H4 (cell line): ENCODE data around the gene XRCC3. TPM values are rescaled to one million over a fixed set of nuclear protein-coding genes. Genes with fewer than 3 reads are reported as not detected.

ENCODE experiments used
- DNase-seq: peaks from one replicate; pipeline ENCODE4 v3.0.0-alpha.2; 2015; ENCODE audit warnings: low spot score
- total RNA-seq: library from RNA; depleted of rRNA; stranded (reverse); fragments of >200 nt; shearing (Covaris generic); gene quantifications from 2 replicates; pipeline ENCODE4 v1.2.3, GENCODE V29; 2014

Gene XRCC3
- total RNA-seq, 1 experiment from 2014 or later: 20.3 TPM

DNA sequence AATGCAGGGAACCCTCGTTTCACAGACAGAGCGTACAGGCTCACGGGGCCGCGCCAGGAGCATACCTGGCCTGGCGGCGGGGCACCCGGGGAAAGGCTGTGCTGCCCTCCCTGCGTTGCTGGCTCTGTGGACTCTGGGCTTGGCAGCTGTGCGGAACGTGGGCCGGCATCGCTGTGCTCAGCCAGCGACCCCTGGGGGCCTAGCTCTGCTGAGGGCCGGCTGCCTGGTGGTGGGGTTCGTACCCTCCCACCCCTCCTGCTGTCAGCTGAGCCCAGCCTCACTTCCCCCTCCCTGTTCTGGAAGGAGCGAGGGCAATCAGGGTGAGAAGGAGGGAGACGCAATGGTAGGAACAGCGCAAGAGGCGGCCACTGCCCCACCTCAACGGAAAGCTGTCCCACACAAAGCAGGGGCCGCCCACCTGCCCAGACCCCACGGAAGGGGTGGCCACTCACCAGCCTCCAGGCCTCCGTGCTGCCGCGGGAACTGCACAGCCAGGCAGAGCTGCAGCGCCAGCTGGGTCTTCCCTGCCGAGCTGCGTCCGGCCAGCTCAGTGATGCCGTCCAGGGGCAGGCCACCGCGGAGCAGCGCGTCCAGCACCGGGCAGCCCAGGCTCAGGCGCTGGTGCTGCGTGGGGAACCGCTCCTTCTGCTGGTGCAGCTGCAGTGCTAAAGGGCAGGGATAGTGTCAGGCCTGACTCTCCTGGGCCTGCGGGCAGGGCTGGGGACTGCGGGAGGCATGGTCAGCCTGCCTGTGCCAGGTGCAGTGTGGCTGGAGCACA, 8.5 kb downstream of the XRCC3 start:
- no peak for DNase-seq

DNA sequence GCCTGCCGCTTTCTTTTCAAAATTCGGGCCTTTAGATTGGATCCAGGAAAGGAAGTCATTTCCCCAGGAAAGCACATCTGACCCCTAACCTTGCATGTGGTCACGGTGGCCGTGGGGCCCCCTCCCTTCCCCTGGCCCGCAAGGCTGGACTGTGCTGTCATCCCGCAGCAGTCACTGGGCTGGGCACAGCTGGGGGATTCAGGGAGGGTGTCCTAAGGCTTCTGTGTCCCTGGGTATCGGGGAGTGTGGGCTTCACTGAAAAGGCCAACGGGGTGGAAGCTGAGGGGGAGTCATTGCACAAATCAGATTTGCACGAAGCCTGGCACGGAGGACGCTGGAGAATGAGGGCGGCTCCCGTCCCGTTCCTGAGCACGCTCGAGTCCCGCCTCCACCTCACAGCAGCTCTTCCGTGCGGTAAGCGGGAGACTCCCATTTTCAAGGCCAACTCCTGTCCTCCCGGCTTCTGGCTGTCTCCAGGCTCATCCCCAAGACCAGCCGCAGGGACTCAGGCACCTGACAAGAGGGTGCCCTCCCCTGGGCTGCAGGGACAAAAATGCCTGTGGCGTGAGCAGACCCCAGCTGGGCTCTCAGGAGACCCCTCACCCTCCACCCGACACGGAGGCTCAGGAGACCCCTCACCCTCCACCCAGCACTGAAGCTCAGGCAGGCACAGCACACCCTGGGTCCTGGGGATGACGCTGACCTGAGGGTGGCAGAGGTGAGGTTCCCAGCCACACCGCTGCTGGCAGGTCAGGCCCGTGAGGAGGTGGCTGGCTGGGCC, 9.6 kb downstream of the XRCC3 start:
- DNase-seq: no peak

DNA sequence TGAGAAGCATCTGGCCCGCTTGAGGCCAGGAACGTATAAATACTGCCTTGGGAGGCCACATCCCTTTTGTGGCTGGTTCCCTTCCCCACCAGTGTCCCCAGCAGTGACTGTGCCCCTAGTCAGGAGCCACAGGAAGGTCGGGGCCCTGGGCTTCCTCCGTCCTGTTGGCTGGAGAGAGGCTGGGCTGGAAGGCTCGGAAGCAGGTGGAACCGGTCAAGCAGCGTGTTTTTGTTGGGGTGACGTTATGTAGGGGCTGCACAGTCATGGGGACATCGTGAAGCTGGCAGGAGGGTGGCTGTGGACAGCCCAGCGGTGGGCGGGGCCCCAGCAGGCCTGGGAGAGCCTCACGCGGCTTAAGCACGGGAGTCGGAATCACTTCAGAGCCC, 10.1 kb downstream of the XRCC3 start:
- DNase-seq: no peak

DNA sequence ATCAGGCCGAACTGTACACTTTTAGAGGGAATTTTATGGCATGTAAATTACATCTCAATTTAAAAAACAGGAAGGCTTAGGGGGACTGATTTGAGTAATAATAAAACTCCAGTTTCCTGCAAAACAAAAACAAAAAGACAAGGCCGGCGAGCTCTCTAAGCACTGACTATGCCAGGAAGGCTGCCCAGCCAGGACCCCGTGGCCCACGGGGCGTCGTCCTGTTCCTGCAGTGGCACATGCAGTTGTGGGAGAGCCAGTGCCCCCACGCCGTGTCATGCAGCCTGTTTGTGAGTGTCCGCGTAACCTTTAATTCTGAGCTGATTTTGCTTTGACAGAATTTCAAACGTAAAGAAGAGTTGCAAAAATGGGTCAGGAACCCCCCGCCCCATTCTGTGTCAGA, 10.5 kb downstream of the XRCC3 start:
- no peak for DNase-seq

DNA sequence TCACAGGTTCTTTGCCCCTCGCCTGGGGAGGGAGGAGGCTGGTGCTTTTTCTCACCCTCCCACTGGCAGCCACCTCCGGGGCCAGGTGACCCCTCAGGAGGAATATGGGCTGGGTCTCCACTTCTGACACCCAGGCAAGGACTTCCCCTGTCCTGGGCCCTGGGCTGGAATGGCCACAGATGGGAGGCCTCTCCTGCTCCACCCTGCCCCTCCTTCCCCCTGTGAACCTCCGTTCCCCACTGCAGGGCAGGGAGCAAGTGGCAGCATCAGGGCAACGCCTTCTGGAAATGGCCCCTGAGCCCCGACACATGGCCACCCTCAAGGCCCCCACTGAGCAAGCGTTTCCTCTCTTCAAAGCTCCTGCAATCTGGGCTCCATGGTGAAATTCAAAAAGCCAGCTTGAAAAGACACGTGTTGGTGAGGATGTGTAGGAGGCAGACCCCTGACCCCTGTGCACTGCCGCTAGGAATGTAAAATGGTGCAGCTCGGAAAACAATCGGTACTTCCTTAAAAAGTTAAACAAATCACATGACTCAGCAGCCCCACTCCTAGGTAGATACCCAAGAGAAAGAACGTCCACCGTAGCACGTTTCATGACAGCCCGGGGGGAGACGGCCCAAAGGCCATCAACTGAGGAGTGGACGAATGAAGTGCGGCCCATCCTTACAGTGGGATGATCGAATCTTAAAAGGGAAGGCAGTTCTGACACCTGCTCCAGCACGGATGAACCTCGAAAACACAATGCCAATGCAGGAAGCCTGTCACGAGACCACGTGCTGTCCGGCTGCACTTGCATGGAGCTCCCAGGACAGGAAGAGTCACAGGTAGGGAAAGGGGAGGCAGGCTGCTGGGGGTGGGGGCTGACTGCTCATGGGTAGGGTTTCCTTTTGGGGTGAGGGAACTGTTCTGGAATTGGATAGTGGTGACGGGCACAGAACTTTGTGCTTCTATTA, 11.5 kb downstream of the XRCC3 start:
- DNase-seq: no peak

DNA sequence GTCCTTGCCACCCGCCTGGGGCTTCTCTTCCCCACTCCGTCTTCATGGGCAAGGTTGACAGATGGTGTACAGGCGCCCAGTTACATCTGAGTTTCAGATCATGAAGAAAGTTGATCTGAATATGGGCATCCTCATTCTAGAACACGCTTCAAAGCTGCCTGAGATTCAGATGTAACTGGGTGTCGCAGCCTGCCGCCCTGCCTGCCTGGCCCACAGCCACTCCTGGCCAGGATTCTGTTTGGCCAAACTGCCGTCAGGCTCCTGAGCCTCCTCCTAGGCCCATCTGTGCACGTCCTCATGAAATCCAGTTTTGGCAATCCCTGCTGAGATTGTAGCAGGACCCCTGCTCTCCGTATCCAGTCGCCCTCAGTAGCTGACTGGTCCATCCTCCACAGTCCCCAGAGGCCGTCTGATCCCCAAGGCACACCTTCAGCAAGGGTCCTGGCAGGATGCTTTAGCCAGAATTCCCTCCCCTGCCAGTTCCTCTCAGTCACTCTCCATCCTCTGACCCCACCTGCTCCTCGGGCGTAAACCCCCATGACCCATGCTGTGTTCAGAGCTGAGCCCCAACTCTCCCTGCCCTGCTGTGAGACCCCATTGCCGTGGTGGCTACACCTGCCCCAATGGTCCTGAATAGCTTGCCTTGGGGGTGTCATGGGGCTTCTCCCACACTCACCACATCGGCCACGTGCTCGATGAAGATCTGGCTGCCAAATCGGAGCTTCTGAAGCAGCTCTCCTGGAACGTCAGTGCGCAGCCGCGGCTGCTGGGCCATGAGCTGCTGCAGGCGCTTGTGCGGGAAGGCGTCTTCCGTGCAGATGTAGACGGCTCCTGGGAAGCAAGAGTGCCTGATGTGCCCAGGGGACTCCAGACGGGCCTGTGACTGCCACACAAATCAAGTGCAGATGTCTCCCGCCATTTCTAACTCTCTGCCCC, 12.5 kb downstream of the XRCC3 start:
- DNase-seq: no peak

DNA sequence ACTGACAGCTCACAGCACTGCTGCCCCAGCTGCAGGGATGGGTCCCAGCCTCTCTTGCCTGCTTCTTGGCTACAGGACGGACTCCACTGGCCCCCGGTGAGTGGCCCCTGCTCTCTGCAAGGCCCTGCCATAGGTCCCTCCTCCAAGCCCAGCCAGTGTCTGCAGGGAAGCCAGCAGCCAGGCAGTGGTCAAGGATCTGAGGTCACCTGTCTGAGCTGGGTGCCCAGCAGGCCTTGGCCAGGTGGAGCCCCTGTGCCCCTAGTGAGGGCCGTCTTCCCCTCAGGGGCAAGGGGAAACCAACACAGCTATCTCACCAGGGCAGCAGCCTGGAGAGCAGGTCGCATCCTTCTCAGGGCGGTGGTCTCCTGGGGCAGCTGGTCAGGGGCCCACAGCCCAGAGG, 13.2 kb downstream of the XRCC3 start:
- DNase-seq: no peak

DNA sequence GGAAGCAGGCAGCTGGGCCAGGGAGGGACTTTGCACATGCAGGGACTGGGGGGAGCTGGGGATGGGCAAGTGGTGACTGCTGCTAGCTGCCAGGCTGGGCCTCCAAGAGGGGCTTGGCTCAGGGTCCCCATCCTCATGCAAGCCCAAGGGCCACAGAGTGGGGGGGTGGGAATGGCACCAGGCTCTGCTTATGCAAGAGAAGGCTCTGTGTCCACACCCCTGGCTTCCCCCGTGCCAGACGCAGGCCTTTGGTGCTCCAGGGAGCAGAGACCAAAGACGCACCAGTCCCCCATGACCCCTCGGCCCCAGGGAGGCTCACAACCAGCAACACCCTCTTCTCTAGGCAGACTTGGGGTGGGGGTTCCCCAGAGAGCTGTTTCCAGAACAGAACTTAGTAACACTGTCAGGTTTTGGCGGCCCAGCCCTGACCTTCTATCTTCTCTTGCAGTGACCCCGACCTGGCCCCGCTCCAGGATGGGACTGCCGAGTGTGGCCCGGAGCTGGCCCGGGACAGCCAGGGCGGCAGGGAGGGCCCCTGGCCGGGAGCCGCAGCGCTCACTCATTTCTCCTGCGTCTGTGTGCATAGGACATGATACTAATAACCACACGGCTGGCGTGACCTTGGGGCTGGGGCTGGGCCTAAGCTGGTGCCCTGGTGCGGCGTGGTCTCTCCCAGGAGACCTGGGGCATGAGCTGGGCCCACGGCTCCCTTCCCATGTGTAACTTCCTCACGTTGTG, 14.3 kb downstream of the XRCC3 start:
- no peak for DNase-seq

DNA sequence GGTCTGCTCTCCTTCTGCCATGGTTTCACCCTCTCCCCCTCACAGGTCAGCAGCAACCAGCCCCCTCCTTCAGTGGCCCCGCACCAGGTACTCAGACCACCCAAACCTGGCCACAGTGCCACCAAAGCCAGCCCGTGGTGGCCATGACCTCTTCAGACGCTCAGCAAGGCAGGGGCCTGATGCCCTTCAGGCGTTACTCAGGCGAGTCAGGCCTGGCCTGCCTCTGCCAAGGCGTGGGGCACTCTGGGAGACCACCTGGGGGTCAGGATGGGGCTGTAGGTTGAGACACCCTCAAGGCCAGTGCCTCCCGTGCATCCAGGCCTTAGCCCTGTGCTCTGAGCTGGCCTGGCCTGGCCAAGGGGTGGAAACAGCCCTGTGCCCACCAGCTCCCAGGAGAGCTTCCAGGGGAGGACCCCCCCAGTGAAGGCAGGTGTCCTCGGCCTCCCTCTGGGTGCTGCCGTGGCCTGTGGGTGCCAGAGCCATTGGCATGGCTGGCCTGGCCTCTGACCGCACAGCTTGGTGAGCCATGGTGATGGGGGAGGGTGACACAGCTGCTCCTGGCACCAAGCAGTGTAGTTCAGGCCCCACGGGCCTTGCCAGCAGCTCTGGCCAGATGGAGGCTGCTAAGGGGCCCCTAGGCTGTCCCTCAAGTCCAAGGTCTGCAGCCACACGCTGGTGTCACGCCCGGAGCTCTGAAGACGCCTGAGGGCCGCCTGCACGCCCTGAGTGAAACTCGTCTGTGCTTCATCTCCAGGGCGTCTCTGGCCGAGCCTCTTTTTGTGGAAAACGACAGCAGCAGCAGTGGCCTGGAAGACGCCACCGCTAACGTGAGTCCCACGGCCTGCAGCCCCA, 15.1 kb downstream of the XRCC3 start:
- no peak for DNase-seq

DNA sequence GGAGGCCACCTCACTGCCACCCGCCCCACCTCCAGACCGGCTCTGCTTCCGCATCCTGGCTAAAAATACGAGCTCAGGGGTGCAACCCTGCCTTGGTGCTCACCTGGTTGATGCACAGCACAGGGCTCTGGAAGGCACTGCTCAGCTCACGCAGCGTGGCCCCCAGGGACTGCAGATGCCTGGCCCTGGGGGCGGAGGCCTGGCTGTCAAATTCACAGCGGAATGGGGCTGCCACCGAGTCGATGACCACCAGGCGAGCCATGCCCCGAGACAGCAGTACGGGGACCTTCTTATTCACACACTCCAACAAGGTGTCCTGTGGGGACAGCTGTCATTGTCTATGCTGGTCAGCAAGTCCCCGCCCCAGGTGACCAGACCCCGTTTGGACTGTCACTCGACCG, 16.0 kb downstream of the XRCC3 start:
- no peak for DNase-seq

DNA sequence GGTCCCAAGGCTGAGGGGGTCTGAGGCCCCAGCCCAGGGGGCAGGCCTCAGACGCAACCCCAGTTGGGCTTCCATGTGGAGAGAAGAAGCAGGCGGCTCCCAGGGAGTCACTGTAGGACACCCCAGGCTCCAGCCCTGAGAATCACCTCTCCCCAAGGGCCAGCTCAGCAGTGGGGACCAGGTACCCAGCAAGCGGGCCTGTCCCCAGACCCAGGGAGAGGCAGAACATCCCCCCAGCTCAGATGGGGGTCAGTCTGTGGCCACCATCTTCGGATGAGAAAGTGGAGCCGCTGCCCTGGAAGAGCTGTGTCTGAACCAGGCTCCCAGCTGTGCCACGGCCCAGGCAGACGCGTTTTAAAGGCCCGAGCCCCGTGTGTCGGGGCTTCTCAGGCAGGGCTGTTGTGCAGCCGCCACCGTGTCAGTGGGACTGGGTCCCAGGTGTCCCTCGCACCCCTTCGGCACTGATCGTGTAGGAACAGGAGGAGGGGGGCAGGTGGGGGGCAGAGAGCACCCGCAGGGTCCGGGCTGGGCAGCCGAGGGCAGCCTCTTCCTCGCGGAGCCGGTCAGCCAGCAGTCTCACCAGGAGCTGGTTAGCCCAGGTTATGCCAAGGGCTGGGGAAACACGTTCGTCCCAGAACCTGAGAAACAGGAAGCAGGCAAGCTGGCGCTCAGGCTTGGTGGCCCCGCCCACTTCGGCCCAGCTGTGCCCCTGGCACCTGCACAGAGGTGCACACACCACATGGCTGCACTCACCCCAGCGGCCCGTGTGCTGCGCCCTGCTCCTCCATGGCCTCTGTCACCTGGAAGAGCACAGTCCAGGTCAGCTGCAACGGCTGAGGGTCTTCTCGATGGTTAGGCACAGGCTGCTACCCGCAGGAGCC, 16.6 kb downstream of the XRCC3 start:
- DNase-seq: no peak

DNA sequence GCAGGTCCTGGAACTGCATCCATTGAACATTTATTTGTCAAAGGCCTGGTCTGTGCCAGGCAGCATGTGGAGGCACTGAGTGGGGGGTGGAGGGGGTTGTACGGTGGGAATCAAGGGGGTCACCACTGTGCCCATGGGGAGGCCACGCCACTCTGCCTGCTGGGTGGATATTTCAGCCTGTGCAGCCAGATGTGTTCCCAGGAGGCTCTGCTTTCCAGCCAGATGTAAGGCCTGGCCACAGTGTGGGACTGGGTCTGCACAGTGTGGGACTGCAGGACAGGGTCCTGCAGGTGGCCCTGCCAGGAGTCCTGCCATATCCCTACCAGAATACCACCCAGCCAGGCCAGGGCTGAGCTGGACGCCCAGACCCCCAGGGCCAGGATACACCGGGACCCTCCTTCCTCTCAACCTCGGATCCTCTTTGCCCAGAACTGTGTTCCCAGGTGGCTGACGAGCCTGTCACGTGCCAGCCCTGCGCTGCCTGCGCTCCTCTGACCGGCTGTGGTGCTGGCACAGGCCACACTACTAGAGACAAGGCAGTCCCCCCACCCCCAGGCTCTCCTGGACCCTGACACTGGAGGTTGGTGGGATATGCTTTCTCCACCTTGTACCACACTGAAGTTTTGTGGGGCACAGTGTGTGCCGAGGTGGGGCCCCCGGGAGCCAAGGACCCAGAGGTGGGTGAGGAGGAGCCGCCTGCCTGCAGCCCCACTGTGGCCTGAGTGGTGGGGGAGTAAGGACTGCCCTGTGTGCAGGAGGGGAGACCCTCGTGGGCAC, 17.5 kb downstream of the XRCC3 start:
- DNase-seq: no peak

DNA sequence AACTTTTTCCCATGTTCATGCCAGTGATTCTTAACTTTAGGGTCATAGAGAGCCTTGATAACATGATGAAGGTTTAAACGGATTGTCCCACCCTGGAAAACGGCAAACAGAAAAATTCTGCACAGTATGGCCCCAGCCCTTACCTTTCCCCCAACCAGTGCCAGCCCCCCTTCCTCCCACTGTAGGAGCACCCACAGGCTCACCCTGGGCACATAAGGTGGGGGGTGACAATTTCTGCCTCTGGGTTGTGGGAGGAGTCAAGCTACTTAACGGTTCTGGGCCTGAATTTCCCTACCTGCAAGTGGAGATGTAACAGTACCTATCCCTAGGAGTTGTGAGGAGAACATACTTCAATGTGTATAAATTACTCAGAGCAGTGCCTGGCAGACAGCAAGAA, 18.0 kb downstream of the XRCC3 start:
- DNase-seq: no peak

DNA sequence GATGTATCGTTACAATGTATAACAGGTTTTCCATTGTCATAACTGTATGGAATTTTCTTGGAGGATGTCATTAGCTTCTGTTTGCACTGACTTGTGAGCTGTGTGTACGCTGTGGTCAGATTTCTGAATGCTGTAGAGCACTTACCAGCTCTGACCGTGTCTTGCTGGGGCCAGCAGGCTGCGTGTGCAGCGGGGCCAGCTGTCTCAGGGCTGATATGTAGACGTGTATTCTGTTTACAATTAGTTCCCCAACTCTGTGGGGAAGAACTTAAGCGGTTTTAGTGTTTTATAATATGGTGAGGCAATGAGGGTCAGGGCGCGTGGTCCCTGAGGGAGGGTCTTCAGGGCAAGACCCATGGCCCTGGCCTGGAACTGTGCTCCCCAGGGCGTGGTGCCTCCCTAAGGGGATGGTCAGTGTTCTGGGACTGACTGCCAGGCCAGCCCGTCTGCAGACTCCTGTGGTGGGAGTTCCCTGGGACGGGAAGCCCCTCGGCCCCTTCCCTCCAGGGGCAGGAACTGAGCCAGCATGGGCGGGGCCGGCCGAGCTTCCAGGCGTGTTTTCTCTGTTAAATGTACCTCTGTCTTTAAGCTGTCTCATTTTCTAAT, 18.7 kb downstream of the XRCC3 start:
- no peak for DNase-seq

DNA sequence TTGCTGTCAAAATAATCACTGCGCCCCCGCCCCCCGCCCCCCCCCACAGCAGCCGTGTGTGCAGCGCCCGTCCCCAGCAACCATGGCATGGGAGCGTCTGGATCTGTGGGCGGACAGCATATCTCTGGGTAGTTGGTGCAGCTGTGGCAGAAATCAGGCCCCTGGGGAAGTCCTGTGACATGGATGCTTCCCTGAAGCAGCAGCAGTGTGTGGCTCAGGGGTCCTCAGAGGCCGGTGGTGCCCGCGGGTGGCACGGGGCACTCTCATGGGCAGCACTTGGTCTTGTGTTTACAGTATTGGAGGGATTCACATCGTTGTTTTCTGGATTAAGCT, 19.2 kb downstream of the XRCC3 start:
- DNase-seq: no peak

DNA sequence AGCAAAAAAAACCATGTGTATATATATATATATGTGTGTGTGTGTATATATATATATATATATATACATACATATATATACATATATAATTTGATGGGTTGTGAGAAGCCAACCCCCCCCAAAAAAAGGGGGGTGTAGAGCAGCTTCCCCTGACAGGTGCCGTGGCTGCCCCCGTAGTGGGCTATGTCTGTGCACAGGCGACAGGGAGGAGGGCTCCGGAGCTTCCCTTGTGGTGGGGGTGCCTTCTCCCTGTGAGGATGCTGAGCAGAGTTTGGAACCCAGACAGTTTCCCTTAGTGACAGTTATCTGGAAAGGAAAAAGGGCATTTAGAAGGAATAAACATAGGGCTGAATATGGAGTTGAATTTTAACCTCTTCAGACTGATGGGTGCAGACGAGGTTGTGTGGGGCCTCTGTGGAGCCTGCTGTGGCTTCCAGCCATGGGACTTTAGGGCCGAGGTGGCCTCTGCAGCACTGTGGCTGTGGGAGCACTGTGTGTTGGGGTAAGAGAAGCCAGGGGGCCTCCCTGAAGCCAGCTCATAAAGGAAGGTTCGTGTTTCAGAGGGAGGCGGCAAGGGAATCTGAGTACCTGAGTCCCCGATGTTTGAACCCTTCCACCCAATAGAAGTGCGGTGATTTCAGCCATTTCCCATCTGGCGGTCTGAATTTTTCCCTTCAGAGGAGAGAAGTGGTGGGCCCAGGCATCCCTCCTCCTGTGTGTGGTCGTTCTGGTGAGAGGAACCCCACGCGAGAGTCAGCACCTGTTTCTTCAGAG, 19.8 kb downstream of the XRCC3 start:
- no peak for DNase-seq
